NCI-H146 (cell line): ENCODE measurements around the gene KRTAP10-8.
"Not testable (repeated sequence)": the region's sequence is repeated elsewhere in the genome, so short reads cannot be mapped to it uniquely, and the experiment has no call there.

Experiments
- DNase-seq: peaks from one replicate; lab custom pipeline; 2025; lab: John Stamatoyannopoulos, UW

Gene KRTAP10-8

DNA sequence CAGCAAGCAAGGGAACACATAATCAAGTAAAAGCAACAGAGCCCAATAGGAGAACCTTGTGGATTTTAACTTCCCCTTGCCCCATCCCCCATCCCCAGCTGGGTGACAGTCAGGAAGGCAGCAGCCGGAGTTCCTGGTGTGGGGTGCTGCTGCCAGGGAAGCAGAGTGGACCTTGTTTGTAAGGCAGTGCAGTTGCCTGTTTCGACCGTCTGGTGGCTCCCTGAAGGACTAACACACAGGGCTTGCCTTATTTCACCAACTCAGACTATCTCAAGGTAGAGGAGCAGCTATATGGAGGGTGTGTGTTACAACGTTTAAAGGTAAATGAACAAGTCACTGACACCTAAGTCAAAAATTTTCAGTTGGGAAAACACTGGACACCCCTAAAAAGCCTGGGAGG is 6.6 kb downstream of the KRTAP10-8 start:
- no peak for DNase-seq

GRCh38 chr21:44618909-44619308 is 7.0 kb downstream of the KRTAP10-8 start:
- DNase-seq: no peak

- no peak for DNase-seq
These were observed 8.0 kb downstream of the KRTAP10-8 start for GRCh38 chr21:44619886-44620285.

DNA sequence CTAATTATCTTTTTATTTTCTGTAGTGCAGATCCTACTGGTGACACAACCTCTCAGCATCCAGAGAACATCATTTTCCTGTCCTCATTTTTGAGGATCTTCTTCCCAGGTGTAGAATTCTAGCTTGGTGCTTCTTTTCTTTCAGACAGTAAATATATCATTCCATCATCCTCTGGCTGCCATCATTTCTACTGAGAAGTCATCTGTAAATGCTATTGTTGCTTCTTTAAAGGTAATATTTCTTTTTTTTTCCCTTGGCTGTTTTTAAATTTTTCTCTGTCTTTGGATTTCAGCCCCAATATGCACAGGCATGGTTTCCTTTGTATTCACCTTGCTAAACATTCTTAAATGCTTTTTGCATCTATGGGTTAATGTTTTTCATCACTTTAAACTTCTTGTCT is 11.7 kb downstream of the KRTAP10-8 start:
- no peak for DNase-seq

- no peak for DNase-seq
These were observed 13.9 kb downstream of the KRTAP10-8 start for GRCh38 chr21:44625756-44626155.

DNA sequence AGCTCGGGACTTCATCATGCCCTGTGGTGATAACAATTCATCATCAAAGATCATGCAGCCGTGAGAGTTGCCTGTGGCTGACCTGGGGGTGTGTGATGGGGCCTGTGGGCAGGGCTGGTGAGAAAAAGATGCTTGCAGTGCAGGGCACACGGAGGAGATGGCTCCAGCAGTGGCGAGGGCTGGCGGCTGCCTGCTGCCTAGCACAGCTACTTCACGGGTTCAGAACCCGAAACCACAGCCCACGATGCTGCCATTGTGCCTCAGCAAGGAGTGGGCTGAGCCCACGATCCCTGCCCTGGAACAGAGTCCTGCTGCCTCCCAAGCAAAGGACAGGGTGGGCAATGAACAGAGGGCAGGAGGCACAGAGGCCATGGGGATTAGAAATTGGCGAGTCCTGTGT is 14.4 kb downstream of the KRTAP10-8 start:
- DNase-seq: no peak

GRCh38 chr21:44626673-44627143 is 14.8 kb downstream of the KRTAP10-8 start, which contains the start of gene KRTAP10-9:
Gene KRTAP10-9, plus strand, starts transcription at chr21:44627093. Its CDS starts 79 bp downstream, at chr21:44627172.
- DNase-seq: peak; percentile 80

GRCh38 chr21:44627181-44627822 is 15.4 kb downstream of the KRTAP10-8 start:
- peak; percentile 80 for DNase-seq

DNA sequence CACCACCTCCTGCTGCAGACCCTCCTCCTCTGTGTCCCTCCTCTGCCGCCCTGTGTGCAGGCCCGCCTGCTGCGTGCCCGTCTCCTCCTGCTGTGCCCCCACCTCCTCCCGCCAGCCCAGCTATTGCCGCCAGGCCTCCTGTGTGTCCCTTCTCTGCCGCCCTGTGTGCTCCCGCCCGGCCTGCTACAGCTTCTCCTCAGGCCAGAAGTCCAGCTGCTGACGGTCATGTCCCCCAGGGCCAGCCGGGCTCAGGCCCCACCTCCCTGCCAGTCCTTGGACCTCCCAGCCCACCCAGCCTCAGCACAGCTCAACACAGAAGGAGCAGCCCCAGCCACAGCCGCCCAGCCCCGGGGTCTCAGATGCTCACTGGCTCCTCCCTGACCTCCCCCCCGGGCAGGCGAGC is 16.0 kb downstream of the KRTAP10-8 start:
- DNase-seq: peak; percentile 64

DNA sequence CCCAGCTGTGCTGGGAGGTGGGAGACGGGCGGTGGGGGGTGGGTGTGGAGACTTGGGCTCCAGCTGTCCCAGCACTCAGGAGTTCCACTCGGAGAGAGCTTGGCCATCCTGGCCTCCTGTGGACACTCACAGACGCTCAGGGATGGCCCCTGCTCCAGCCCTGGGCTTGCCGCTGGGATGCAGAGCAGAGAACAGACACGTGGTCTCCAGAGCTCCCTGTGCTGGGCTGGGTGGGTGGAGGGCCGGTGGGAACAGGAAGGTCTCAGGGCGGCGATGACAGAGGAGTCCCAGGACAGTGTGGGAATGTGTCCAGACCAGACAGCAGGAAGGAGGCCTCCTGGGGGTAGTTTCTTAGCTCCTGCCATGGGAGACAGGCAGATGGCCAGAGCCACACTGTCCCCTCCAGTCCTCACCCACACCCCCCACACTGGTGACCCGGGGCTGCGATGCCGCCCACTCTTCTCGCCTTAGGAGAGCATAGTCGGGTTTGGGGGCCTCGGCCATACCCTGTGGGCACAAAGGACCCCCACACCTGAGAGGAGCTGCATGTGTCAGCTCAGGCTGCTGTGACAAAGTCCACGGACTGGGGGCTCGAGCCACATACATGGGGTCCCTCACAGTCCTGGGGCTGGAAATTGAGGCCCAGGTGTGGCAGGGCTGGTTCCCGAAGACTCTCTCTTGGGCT is 17.0 kb downstream of the KRTAP10-8 start:
- no peak for DNase-seq

DNA sequence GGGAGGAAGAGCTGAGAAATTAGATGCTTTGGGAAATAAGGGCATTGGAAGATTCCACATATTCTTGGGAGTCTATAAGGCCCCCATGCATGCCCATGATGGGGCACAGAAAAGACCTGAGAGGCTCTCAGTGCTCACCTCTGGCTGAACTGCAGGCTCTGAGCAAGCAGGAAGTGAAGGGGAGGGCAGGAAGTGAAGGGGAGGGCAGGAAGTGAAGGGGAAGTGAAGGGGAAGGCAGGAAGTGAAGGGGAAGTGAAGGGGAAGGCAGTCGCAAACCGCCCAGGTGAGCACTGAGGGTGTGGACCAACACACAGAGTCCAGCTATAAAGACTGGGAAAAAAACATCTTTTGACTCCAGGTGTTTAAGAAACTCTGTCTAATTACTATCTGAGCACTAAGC is 18.6 kb downstream of the KRTAP10-8 start:
- DNase-seq: no peak

GRCh38 chr21:44632067-44632466 is 20.2 kb downstream of the KRTAP10-8 start:
- DNase-seq: no peak

DNA sequence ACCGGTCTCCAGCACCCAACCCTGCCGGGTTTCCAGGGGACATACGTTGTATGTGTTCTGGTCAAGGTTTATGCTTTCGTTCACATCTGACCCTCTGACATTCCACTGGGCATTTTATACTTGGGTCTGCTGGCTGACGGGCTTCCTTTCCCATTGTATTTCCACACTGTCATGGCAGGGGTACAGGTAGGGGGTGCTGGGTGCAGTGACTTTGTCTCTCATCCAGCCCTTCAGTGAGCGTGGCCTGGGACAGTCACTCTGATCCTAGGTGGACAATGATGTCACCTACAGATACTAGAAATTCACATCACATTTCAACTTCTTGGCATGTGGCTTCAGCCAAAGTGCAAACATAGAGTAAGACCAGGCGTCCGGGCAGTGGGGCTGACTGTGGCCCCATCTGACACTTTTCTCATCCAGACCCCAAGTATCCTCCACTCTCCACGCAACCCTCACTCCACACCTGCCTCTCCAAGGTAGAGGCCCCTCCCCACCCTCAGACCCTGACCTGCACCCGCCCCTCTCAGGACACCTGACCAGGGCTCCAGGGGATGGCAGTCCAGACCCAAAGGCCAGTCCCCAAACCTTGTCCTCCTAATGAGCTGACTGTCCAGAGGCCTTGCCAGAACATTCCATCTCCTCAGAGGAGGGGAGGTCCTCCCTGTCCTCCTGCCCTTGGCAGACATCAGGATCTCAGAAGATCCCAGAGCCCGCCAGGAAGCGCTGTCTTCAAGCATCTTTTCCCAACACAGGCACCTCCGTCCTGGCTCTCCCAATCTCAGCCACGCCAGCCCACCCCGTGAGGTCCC is 24.5 kb downstream of the KRTAP10-8 start:
- DNase-seq: no peak

- DNase-seq: peak; percentile 64
These were observed 25.4 kb downstream of the KRTAP10-8 start, which contains the start of gene KRTAP10-10 for GRCh38 chr21:44637018-44637850. Gene KRTAP10-10, plus strand, starts transcription at chr21:44637356. Its CDS starts 62 bp downstream, at chr21:44637418.

GRCh38 chr21:44637851-44638348 is 26.0 kb downstream of the KRTAP10-8 start:
- DNase-seq: peak; percentile 41

DNA sequence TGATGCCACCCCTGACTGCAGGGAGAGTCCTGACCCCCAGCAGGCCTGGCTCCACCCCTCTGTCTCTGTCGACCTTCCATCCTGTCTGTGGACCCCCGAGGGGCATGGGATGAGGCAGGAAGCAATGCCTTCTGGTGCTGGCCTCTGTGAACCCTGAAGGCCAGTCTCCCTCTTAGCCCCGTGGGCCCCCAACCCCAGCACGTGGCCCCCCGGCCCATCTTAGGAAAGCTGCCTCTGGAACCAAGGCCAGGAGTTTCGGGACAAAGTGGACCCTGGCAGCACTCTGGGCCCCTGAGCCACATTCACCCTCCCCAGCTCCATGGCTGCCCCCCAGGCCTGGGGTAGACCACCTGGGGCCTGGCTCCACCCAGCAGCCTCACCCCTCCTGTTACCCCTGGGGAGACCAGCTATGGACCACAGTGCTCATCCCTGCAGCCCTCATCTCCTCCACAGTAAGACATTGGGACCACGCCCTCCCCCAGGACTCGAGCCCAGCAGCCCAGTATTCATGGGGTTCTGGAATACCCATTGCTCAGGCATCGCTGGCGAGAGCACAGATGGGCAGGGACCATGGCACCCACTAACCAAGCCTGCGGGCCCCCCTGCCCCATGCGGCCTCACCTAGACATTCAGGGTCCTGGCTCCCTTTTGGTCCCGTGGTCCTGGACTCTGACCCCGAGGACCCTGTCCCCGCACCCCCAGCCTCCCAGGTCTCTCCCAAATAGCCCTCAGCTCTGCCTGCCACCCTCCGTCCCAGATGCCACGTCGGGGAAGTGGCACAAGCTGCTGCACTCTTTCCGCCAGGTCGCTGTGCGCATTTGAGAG is 26.8 kb downstream of the KRTAP10-8 start:
- DNase-seq: not testable (repeated sequence)

- DNase-seq: no peak
These were observed 27.4 kb downstream of the KRTAP10-8 start for GRCh38 chr21:44639331-44639655.

DNA sequence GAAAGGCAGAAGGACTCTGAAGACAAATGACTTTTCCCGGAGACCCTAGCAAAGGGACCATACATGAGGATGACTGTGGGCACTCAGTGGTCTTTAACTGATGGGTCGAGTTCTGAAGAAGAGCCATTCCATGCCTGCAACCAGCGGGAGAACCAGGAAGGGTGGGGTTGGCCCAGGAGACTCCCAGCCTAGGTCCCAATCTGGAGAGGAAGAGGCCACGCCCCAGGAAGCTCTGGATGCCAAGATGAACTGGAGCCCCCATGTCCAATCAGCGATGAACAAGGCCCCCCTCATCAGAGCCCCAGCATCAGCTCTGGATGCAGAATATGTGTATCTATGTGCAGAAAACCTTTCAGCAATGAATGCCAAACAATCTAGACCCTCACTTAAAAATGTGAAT is 28.9 kb downstream of the KRTAP10-8 start:
- DNase-seq: no peak

GRCh38 chr21:44643741-44644310 is 31.9 kb downstream of the KRTAP10-8 start:
- DNase-seq: no peak

DNA sequence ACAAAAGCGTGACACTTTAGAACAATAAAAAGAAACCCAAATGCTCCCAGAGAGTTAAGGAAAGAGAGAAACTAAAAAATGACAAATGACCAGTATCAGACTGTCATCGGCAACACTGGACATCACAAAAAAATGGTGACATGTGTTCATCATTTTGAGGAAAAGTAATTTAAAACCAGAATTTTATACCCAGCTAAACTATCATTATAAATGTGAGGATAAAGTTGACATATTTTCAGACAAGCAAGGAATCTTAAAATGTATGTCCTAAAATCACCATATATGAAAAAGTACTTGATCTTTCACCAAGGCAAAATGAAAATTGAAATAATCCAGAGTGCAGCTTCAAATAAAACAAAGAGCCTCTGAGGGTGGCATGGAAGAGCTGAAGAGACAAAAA is 33.0 kb downstream of the KRTAP10-8 start:
- no peak for DNase-seq
